ENCODE results near the gene KRTAP2-4.

DNA sequence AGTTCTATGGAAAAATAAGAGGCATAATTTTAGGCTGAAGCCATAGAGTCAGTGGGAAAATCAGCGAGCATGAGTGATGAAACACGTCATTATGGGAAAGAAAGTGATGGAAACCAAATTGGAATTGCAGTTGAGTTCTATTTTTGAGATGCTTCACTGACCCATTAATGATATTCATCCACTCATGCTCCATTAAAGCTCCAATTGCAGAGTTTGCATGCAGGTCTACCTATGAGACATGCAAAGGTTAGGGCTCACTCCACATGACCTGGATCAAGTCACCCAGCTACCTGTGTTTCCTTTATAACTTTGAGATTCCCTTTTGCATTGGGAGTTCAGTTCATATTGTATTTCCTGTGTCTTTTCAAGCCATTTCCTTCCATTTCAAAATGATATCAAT is 8.0 kb upstream of the KRTAP2-4 start:
- no peak for TF ChIP-seq POLR2AphosphoS5 (IDR thresholded peaks at IDR 0.05; ENCODE audit: borderline replicate concordance, low read depth, low read length)
- TF ChIP-seq EZH2 (IDR thresholded peaks at IDR 0.05) = no peak
